ENCODE results near the gene MFAP3.

The MFAP3 gene

GRCh38 chr5:154092356-154093141 lies 53.8 kb downstream of the MFAP3 start:
- DNase-seq (ENCODE audit: low read depth in 3 of 3) = no peak

- DNase-seq (ENCODE audit: low read depth in 3 of 3) = no peak
Measured at GRCh38 chr5:154093142-154093532, 54.4 kb downstream of the MFAP3 start.

DNA sequence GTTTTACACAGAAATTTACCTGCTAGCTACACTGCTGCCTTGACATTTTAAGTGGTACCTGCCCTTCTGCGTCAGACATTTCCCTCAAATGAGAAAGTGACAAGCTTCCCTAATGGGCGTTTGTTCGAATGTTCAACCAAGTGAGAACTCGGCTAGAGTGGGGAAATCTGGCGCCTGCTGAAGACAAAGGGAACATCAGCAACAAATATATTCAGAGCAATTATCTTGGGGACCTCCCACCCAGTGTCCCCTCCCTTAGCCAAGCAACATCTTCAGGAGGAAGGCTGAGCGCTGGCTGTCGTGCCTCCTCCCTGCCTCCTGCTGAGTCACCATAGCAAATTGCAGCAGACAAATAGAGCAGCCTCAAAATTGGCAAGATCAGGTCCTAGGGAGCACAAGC lies 57.1 kb downstream of the MFAP3 start:
- DNase-seq (ENCODE audit: low read depth in 3 of 3) = no peak

DNA sequence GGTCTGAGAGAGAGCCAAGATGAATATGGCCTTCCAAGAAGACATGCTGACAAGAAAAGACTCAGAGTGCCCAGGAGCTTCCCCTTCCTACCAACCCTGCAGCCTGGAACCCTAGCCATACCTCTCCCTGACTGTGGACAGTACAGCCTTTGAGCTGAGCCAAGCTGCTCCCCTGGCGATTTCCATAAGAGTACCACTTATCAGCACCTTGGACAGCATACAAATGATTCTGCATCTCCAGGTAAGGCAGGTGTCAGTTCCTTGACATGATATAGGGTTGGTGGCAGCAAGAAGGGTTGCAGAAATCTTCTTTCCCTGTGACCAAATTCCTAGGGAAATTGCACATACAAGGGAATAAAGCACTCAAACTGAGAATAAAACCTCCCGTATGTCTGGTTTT lies 58.3 kb downstream of the MFAP3 start:
- DNase-seq (ENCODE audit: low read depth in 3 of 3) = no peak

DNA sequence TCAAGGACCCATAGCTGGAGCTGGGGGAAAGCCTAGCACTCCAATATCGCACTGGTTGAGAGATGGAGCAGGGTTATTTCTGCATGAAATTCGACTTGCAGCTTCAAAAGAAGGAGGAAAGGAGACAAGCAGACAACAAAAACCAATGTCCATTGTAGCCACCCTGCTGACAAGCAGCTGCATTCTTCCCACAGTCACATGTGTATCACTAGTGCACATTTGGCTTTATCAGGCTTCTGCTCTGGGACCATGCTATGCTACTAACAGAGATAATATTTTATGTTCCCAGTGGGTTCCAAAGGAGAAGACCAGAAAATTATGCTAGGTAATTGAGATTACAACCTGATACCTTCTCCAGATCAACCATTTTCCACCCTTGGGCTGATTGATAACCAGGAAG lies 59.7 kb downstream of the MFAP3 start:
- no peak for DNase-seq (ENCODE audit: low read depth in 3 of 3)

- no peak for DNase-seq (ENCODE audit: low read depth in 3 of 3)
Measured at GRCh38 chr5:154101184-154101583, 62.4 kb downstream of the MFAP3 start.

DNA sequence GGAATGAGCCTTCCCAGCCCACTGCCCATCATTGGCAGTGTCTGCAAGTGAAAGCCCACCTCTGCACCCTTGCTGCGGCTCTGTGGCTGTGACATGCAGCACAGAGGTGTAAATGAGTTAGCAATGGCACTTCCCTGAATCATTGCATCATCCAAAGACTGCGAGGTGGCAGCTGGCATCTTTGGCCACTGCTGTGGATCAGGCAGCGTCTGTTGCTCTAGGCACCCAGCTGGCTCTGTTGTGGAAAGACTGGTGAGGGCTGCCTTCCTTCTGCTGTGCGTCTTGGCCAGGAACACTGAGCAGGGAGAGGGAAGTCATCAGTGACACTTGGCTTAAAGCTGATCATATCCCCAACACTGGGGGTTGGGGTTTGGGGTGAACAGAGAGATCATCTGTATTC lies 64.5 kb downstream of the MFAP3 start:
- no peak for DNase-seq (ENCODE audit: low read depth in 3 of 3)

All from stimulated activated CD4-positive, alpha-beta T cell treated with anti-CD3 and anti-CD28 coated beads, TNF-alpha, amount 100 ng/mL, for 48 hours (primary cell).